GM12874 (cell line): ENCODE measurements around the gene FXYD5.

Experiments
- TF ChIP-seq, protein P1 (sequence below): IDR thresholded peaks from 2 replicates; pipeline ENCODE4 v1.5.1; 2011; ENCODE audit warnings: low read depth, mild to moderate bottlenecking, control low read depth, low read length, moderate library complexity; ENCODE audit not compliant: insufficient read depth

Gene FXYD5

GRCh38 chr19:35160629-35161433 lies 6.3 kb downstream of the FXYD5 start:
- TF ChIP-seq, protein P1, sequence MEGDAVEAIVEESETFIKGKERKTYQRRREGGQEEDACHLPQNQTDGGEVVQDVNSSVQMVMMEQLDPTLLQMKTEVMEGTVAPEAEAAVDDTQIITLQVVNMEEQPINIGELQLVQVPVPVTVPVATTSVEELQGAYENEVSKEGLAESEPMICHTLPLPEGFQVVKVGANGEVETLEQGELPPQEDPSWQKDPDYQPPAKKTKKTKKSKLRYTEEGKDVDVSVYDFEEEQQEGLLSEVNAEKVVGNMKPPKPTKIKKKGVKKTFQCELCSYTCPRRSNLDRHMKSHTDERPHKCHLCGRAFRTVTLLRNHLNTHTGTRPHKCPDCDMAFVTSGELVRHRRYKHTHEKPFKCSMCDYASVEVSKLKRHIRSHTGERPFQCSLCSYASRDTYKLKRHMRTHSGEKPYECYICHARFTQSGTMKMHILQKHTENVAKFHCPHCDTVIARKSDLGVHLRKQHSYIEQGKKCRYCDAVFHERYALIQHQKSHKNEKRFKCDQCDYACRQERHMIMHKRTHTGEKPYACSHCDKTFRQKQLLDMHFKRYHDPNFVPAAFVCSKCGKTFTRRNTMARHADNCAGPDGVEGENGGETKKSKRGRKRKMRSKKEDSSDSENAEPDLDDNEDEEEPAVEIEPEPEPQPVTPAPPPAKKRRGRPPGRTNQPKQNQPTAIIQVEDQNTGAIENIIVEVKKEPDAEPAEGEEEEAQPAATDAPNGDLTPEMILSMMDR = no peak

GRCh38 chr19:35161434-35161743 lies 6.9 kb downstream of the FXYD5 start:
- TF ChIP-seq, protein P1 = no peak

- TF ChIP-seq, protein P1 = no peak
These were observed 8.2 kb downstream of the FXYD5 start for GRCh38 chr19:35162471-35163326.

- TF ChIP-seq, protein P1 = no peak
These were observed 9.9 kb downstream of the FXYD5 start for GRCh38 chr19:35164418-35164817.

DNA sequence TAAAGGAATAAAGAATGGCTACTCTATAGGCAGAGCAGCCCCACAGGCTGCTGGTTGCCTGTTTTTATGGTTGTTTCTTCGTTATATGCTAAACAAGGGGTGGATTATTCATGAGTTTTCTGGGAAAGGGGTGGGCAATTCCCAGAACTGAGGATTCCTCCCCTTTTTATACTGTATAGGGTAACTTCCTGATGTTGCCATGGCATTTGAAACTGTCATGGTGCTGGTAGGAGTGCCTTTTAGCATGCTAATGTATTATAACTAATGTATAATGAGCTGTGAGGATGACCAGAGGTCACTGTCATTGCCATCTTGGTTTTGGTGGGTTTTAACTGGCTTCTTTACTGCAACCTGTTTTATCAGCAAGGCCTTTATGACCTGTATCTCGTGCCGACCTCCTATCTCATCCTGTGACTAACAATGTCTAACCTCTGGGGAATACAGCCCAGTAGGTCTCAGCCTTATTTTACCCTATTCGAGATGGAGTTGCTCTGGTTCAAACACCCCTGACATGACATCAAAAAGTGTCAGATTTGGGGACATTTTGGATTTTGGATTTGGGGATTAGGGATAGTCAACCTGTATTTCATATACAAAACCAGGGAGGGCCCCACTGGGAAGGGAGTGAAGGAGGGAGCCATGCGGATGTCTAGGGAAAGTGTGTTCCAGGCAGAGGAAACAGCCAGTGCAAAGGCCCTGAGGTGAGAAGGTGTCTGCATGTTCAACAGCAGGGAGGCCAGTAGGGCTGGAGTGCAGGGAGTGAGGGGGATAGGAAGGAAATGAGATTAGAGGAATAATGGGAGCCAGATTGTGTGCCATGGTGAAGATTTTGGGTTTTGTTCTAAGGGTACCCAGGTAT lies 10.9 kb downstream of the FXYD5 start:
- TF ChIP-seq, protein P1 = no peak

DNA sequence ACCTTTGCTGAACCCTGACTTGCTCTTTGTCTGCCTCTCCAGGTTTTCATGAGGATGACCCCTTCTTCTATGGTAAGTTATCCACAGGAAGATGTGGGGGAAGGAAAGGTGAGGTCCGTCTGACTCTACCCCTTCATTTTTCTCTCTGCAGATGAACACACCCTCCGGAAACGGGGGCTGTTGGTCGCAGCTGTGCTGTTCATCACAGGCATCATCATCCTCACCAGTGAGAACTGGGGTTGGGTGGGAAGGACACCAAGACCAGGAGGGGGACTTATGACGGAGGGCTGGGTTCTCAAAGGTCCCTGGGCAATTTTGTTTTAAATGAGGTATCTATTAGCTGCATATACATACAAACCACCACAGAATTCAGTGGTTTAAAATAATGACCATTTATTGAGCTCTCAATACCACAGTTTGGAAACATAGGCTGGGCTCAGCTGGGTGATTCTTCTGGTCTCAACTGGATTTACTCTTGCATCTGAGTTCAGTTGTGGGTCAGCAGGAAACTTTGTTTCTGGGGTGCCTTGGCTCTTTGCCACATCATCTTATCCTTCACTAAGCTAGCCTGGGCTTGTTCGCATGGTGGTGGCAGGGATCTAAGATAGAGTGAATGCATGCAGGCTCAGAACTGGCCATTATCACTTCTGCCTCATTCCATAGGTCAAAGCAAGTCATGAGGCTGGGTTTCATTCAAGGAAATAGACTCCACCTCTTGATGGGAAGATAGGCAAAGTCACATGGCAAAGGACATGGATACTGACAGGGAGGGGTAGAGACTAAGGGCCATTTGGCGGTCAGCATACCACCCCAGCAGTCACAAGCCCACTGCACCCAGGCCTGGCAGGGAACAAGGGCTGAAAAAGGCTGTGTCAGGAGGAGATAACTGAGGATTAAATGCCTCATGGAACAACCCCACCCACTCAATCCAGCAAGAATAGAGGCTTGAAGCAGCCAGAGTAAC lies 11.8 kb downstream of the FXYD5 start:
- TF ChIP-seq, protein P1 = no peak
